ENCODE results near the gene SFT2D1.

DNA sequence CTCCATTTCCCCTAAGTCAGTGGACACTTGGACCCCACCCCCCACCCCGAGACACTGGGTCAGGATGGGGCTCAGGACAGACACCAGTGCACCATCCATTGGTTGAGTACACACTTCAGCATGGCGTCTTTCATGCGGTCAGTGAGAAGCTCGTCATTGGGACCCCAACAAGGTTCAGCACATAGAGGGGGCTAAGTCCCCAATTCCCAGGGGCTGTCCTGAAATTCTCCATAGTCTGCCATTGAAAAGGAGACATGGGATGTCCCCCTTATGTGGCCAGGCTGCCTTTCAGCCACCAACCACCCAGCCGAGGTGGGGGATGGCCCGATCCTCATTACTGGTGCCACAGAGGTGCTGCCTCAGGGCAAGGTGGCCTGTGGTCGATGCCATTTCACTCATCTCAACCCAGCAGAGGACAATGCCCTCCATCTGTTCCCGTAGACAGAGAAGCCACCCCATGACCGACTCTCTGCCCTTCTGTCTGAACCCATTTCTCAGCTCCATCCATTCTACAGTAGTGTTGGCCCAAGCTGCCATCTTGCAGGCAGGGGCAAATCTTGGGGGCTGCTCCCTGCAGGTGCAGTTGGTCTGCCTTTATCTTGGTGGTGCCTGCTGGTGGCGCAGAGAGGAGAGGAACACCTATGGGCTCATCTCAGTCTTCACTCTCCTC, 71.5 kb downstream of the SFT2D1 start:
- no peak for TF ChIP-seq POLR2AphosphoS5 (IDR thresholded peaks at IDR 0.05)
- TF ChIP-seq, protein P1, sequence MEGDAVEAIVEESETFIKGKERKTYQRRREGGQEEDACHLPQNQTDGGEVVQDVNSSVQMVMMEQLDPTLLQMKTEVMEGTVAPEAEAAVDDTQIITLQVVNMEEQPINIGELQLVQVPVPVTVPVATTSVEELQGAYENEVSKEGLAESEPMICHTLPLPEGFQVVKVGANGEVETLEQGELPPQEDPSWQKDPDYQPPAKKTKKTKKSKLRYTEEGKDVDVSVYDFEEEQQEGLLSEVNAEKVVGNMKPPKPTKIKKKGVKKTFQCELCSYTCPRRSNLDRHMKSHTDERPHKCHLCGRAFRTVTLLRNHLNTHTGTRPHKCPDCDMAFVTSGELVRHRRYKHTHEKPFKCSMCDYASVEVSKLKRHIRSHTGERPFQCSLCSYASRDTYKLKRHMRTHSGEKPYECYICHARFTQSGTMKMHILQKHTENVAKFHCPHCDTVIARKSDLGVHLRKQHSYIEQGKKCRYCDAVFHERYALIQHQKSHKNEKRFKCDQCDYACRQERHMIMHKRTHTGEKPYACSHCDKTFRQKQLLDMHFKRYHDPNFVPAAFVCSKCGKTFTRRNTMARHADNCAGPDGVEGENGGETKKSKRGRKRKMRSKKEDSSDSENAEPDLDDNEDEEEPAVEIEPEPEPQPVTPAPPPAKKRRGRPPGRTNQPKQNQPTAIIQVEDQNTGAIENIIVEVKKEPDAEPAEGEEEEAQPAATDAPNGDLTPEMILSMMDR (IDR thresholded peaks at IDR 0.05), result no peak

Data from breast epithelium (tissue), 3 donors.